GM12878 (cell line): ENCODE measurements around the gene RMDN3. TPM values are rescaled to one million over a fixed set of nuclear protein-coding genes. Genes with fewer than 3 reads are reported as not detected.

Experiments used
- ATAC-seq: fragments of 200-7000 bp; cut with Tn5 transposase; 3 replicates; pipeline ENCODE4 v1.9.1; 2020; ENCODE audit warnings: mild to moderate bottlenecking, moderate library complexity
- BruUV-seq: library from RNA; stranded (reverse); fragments of 400-500 nt; replicated peaks from 2 replicates; lab custom pipeline; 2021; lab: Mats Ljungman, UMichigan
- CTCF ChIA-PET: fragments of 300-600 bp; sonication (Branson Sonifier 250); formaldehyde crosslinking; extraction: SDS; loops from one replicate; lab custom pipeline; 2021; ENCODE audit warnings: inconsistent platforms; lab: Yijun Ruan, JAX
- POLR2A ChIA-PET: fragments of 350-600 bp; formaldehyde crosslinking; extraction: SDS; loops from one replicate; lab custom pipeline; 2021; ENCODE audit warnings: inconsistent platforms; lab: Charles Lee
- RAD21 ChIA-PET: fragments of 300-600 bp; sonication (Branson Sonifier 250); formaldehyde crosslinking; loops from one replicate; lab custom pipeline; 2023; ENCODE audit warnings: antibody characterized with exemption; ENCODE audit not compliant: unreplicated experiment; lab: Charles Lee
- SMC1A ChIA-PET: fragments of 300-600 bp; sonication (Branson Sonifier 250); formaldehyde crosslinking; loops from one replicate; lab custom pipeline; 2023; ENCODE audit not compliant: unreplicated experiment, uncharacterized antibody; lab: Charles Lee
- DNase-seq: peaks from one replicate; pipeline ENCODE4 v3.0.0-alpha.2; 2011; ENCODE audit warnings: low read depth, low spot score
- FAIRE-seq: peaks from 3 replicates; lab custom pipeline; 2011; peaks lifted over from hg19 to GRCh38; lab: Jason Lieb, UNC
- H2AFZ ChIP-seq: 2 replicates; pipeline ENCODE4 v1.6.0; 2011; ENCODE audit warnings: low read depth, low read length, control low read depth; ENCODE audit not compliant: control insufficient read depth
- H3K27ac ChIP-seq: 2 replicates; pipeline ENCODE4 v1.5.1; 2011; ENCODE audit warnings: control low read depth; ENCODE audit not compliant: control insufficient read depth, insufficient read depth
- H3K27me3 ChIP-seq, 2 experiments: replicated peaks in 1 of 2; 2 replicates each; pipeline versions ENCODE4 v1.6.0 to v1.6.1; 2011; ENCODE audit warnings: low read length in 1 of 2; ENCODE audit not compliant: control insufficient read depth in 2 of 2, insufficient read depth in 2 of 2
- H3K36me3 ChIP-seq, 2 experiments: 2 replicates each; pipeline ENCODE4 v1.5.1; 2011; ENCODE audit warnings: low read length in 1 of 2; ENCODE audit not compliant: control insufficient read depth in 2 of 2, insufficient read depth in 2 of 2
- H3K4me1 ChIP-seq: 2 replicates; pipeline ENCODE4 v1.6.1; 2011; ENCODE audit warnings: mild to moderate bottlenecking, low read length, moderate library complexity, mixed read lengths; ENCODE audit not compliant: control insufficient read depth, insufficient read depth
- H3K4me2 ChIP-seq: 2 replicates; pipeline ENCODE4 v1.6.0; 2011; ENCODE audit warnings: control low read depth; ENCODE audit not compliant: control insufficient read depth, insufficient read depth
- H3K4me3 ChIP-seq: fragments of 200-600 bp; sonication (generic); 2 replicates; pipeline ENCODE4 v1.5.1; 2016
- H3K79me2 ChIP-seq: 2 replicates; pipeline ENCODE4 v1.6.0; 2011; ENCODE audit warnings: low read length; ENCODE audit not compliant: control insufficient read depth, insufficient read depth
- H3K9ac ChIP-seq: 2 replicates; pipeline ENCODE4 v1.8.0; 2011; ENCODE audit warnings: low read length, control low read depth, mixed read lengths; ENCODE audit not compliant: control insufficient read depth, insufficient read depth
- H3K9me3 ChIP-seq: replicated peaks from 3 replicates; pipeline ENCODE4 v1.5.1; 2011; ENCODE audit warnings: mild to moderate bottlenecking, low read length; ENCODE audit not compliant: control insufficient read depth, insufficient read depth
- H4K20me1 ChIP-seq: 2 replicates; pipeline ENCODE4 v1.6.0; 2011; ENCODE audit not compliant: control insufficient read depth, insufficient read depth
- ATF7 ChIP-seq: fragments of 450-650 bp; IDR thresholded peaks from 2 replicates; pipeline ENCODE4 v1.6.1; 2016; ENCODE audit warnings: low read depth, mild to moderate bottlenecking
- GATAD2B ChIP-seq: fragments of 450-650 bp; conservative IDR thresholded peaks from 2 replicates; pipeline ENCODE4 v1.6.1; 2017; ENCODE audit warnings: low read depth, mild to moderate bottlenecking, moderate library complexity
- LARP7 ChIP-seq: fragments of 450-650 bp; IDR thresholded peaks from 2 replicates; pipeline ENCODE4 v1.6.1; 2017; ENCODE audit warnings: mild to moderate bottlenecking
- SPI1 ChIP-seq: IDR thresholded peaks from 2 replicates; pipeline ENCODE4 v1.6.1; 2011; ENCODE audit warnings: low read depth, mild to moderate bottlenecking, low read length, moderate library complexity, borderline replicate concordance; ENCODE audit not compliant: insufficient read depth
- SUZ12 ChIP-seq: fragments of 200-600 bp; sonication (generic); IDR thresholded peaks from one replicate; pipeline ENCODE4 v1.6.1; 2018; ENCODE audit warnings: antibody characterized with exemption, mild to moderate bottlenecking; ENCODE audit not compliant: unreplicated experiment
- TCF12 ChIP-seq: IDR thresholded peaks from 2 replicates; pipeline ENCODE4 v1.6.1; 2011; ENCODE audit warnings: low read depth, mild to moderate bottlenecking, low read length
- YY1 ChIP-seq: IDR thresholded peaks from 2 replicates; pipeline ENCODE4 v1.6.1; 2011; ENCODE audit warnings: low read depth, mild to moderate bottlenecking, low read length
- ZNF384 ChIP-seq: IDR thresholded peaks from 2 replicates; pipeline ENCODE4 v1.6.1; 2012; ENCODE audit warnings: low read depth, mild to moderate bottlenecking, low read length, improper control_type of control experiment, borderline replicate concordance
- WGBS: methylation state at CpG from one replicate; pipeline ENCODE4 v1.1.6; 2016; ENCODE audit warnings: low lambda C conversion rate; ENCODE audit not compliant: insufficient replicate concordance, insufficient coverage; ENCODE audit errors: missing lambda C conversion rate; 5-methylcytosine and 5-hydroxymethylcytosine counted together
- in situ Hi-C: fragments of 300-500 bp; cut with MboI; formaldehyde crosslinking; loops from 9 replicates; pipeline ENCODE4 v1.14.3; 2018; ENCODE audit warnings: mixed read lengths
- intact Hi-C: fragments of 100-400 bp; cut with micrococcal nuclease; formaldehyde crosslinking; loops from one replicate; pipeline ENCODE4 v1.14.2; 2022; ENCODE audit not compliant: unreplicated experiment
- polyA plus RNA-seq, 11 experiments: library from polyadenylated mRNA; depleted of rRNA in 4 of 11; unstranded in 6 of 11; stranded (reverse) in 5 of 11; fragments of >200 nt; fragmentation: Nextera tagmentation in 4 of 11; fragmentation: Illumina TruSeq in 1 of 11; extraction: Ambion mirVana in 4 of 11; extraction: Trizol in 1 of 11; gene quantifications; 1 replicate in 1 of 11; 2 replicates in 10 of 11; pipeline versions ENCODE4 v1.2.1 to v1.2.3, GENCODE V29; 2011 to 2016; ENCODE audit warnings: inconsistent platforms in 2 of 11, missing spikeins in 2 of 11, low read depth in 1 of 11
- total RNA-seq, 4 experiments: library from RNA; depleted of rRNA in 3 of 4; stranded (reverse); fragments of >200 nt in 3 of 4; fragmentation: Illumina TruSeq in 1 of 4; extraction: Trizol in 1 of 4; gene quantifications; 2 replicates each; pipeline versions ENCODE4 v1.2.1 to v1.2.3, GENCODE V29; 2013 to 2021
- TF ChIP-seq, protein P1 (sequence below): IDR thresholded peaks from 2 replicates; pipeline ENCODE4 v1.6.1; 2012; ENCODE audit warnings: improper control_type of control experiment, low read depth, low read length; ENCODE audit not compliant: insufficient replicate concordance

The RMDN3 gene
- total and polyA plus RNA-seq, 10 of the 15 experiments (the other 5 are each of a cell fraction or from before 2014, with no cell fraction given) = 5.7 to 44.4 (median 20.3) TPM

DNA sequence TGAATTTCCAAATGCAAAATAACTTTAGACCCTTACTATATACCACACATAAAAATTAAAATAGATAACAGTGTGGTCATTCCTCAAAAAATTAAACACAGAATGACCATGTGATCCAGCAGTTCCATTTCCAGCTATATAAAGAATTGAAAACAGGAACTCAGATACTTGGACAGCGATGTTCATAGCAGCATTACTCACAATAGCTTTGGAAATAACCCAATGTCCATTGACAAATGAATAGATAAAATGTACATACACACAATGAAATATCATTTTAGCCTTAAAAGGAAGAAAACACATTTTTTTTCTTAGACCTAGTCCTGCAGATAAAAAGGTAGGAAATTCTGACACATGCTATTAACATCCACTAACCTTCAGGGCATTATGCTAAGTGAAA lies 33.4 kb downstream of the RMDN3 start:
- ChIA-PET CTCF (no interaction called here), SMC1A (interaction anchor here (1.1 kb wide), 1 partner anchor 13 kb away, joined by 3 read pairs; no protein-coding TSS in a partner anchor), POLR2A (no interaction called here), RAD21 (no interaction called here)
- DNase-seq = no peak
- no peak for FAIRE-seq
- intact Hi-C loops = no loop called here
- no peak overlapping the region for H3K27ac ChIP-seq
- no peaks in the 10 kb centered on the region for H3K27me3 ChIP-seq
- TSS peak; percentile 44 for BruUV-seq
- ATAC-seq = no peak
- H3K9me3 ChIP-seq = no peaks in the 10 kb centered on the region
- H4K20me1 ChIP-seq = no peaks in the 10 kb centered on the region
- TF ChIP-seq SPI1 (no peak), ATF7 (no peak), LARP7 (no peak), GATAD2B (no peak), TCF12 (no peak), ZNF384 (no peak), YY1 (no peak), SUZ12 (no peak)
- TF ChIP-seq, protein P1, sequence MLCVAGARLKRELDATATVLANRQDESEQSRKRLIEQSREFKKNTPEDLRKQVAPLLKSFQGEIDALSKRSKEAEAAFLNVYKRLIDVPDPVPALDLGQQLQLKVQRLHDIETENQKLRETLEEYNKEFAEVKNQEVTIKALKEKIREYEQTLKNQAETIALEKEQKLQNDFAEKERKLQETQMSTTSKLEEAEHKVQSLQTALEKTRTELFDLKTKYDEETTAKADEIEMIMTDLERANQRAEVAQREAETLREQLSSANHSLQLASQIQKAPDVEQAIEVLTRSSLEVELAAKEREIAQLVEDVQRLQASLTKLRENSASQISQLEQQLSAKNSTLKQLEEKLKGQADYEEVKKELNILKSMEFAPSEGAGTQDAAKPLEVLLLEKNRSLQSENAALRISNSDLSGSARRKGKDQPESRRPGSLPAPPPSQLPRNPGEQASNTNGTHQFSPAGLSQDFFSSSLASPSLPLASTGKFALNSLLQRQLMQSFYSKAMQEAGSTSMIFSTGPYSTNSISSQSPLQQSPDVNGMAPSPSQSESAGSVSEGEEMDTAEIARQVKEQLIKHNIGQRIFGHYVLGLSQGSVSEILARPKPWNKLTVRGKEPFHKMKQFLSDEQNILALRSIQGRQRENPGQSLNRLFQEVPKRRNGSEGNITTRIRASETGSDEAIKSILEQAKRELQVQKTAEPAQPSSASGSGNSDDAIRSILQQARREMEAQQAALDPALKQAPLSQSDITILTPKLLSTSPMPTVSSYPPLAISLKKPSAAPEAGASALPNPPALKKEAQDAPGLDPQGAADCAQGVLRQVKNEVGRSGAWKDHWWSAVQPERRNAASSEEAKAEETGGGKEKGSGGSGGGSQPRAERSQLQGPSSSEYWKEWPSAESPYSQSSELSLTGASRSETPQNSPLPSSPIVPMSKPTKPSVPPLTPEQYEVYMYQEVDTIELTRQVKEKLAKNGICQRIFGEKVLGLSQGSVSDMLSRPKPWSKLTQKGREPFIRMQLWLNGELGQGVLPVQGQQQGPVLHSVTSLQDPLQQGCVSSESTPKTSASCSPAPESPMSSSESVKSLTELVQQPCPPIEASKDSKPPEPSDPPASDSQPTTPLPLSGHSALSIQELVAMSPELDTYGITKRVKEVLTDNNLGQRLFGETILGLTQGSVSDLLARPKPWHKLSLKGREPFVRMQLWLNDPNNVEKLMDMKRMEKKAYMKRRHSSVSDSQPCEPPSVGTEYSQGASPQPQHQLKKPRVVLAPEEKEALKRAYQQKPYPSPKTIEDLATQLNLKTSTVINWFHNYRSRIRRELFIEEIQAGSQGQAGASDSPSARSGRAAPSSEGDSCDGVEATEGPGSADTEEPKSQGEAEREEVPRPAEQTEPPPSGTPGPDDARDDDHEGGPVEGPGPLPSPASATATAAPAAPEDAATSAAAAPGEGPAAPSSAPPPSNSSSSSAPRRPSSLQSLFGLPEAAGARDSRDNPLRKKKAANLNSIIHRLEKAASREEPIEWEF = no peak
- in situ Hi-C loops = no loop called here
- no peak overlapping the region for H3K4me2 ChIP-seq
- peaks cover 0 to 1% of the 10 kb centered on the region in 2 experiments; a peak in 2 of 4 replicates for H3K36me3 ChIP-seq
- H3K4me3 ChIP-seq = no peak overlapping the region
- no peak overlapping the region for H2AFZ ChIP-seq
- no peaks in the 10 kb centered on the region for H3K79me2 ChIP-seq
- WGBS = 100% methylated on average over 1 of the region's 1 CpG
- H3K4me1 ChIP-seq = no peaks in the 10 kb centered on the region
- H3K9ac ChIP-seq = no peak overlapping the region
